Small intestine (tissue), 7 donors: ENCODE measurements around the gene APCDD1. TPM values are rescaled to one million over a fixed set of nuclear protein-coding genes. Genes with fewer than 3 reads are reported as not detected.

Experiments
- DNase-seq, 2 donors: peaks; one replicate each; pipeline versions ENCODE4 v3.0.0 to v3.0.0-alpha.2; 2013
- FAIRE-seq: peaks from 2 replicates; lab custom pipeline; 2012; peaks lifted over from hg19 to GRCh38; lab: Jason Lieb, UNC
- H3K27ac ChIP-seq, 3 donors: one replicate each; pipeline ENCODE4 v1.5.1; 2013; ENCODE audit warnings: low read length in 2 of 3, mild to moderate bottlenecking in 2 of 3, control low read depth in 1 of 3, inconsistent platforms in 1 of 3, low read depth in 1 of 3, moderate library complexity in 1 of 3
- H3K27me3 ChIP-seq, 3 donors: one replicate each; pipeline ENCODE4 v1.6.1; 2013; ENCODE audit warnings: low read length in 3 of 3, inconsistent platforms in 1 of 3; ENCODE audit not compliant: control insufficient read depth in 3 of 3, insufficient read depth in 3 of 3
- H3K36me3 ChIP-seq, 3 donors: one replicate each; pipeline ENCODE4 v1.6.1; 2013; ENCODE audit warnings: low read length in 3 of 3, inconsistent platforms in 1 of 3, low read depth in 1 of 3, mild to moderate bottlenecking in 1 of 3, moderate library complexity in 1 of 3; ENCODE audit not compliant: control insufficient read depth in 3 of 3, insufficient read depth in 2 of 3
- H3K4me1 ChIP-seq, 3 donors: one replicate each; pipeline ENCODE4 v1.6.1; 2013; ENCODE audit warnings: low read length in 2 of 3, inconsistent platforms in 1 of 3, low read depth in 1 of 3, mild to moderate bottlenecking in 1 of 3, moderate library complexity in 1 of 3; ENCODE audit not compliant: control insufficient read depth in 3 of 3, insufficient read depth in 2 of 3
- H3K4me3 ChIP-seq, 3 donors: one replicate each; pipeline ENCODE4 v1.5.1; 2013; ENCODE audit warnings: low read length in 3 of 3, control low read depth in 1 of 3, inconsistent platforms in 1 of 3, low read depth in 1 of 3, mild to moderate bottlenecking in 1 of 3, moderate library complexity in 1 of 3
- H3K9me3 ChIP-seq, 2 donors: one replicate each; pipeline ENCODE4 v1.6.1; 2013; ENCODE audit warnings: low read depth in 1 of 2, low read length in 1 of 2; ENCODE audit not compliant: control insufficient read depth in 2 of 2, insufficient read depth in 1 of 2
- whole genome bisulfite sequencing, 3 donors: extraction: QIAGEN DNeasy Blood & Tissue Kit; methylation state at CpG; one replicate each; pipeline ENCODE4 v1.1.7; 2013; 5-methylcytosine and 5-hydroxymethylcytosine counted together
- polyA plus RNA-seq, 4 donors: library from polyadenylated mRNA; stranded (reverse) in 3 of 4; unstranded in 1 of 4; fragments of 200-250 nt in 3 of 4; fragments of 120-200 nt in 1 of 4; gene quantifications; one replicate each; pipeline versions ENCODE4 v1.2.1 to v1.2.3, GENCODE V29; 2013
- donor health status: healthy with polysubstance abuse.
- donor health status: control.
- donor health status: control.
- donor health status: Bipolar disorder and iron deficiency.
- donor health status: healthy.

APCDD1 gene
- polyA plus RNA-seq, 4 donors, result 0.67 to 21.6 (median 5.0) TPM

GRCh38 chr18:10440884-10441283, 13.6 kb upstream of the APCDD1 start:
- Histone ChIP-seq H3K4me1 (no peaks in the 10 kb centered on the region), H3K27ac (no peak overlapping the region), H3K4me3 (no peak overlapping the region), H3K36me3 (no peaks in the 10 kb centered on the region), H3K9me3 (no peaks in the 10 kb centered on the region), H3K27me3 (peaks cover 0 to 4% (median 0%) of the 10 kb centered on the region in 3 donors)
- FAIRE-seq (no peak), DNase-seq (no peak)
- 79 to 90% (median 89%) methylated on average over 3 of the region's 3 CpGs for WGBS, 3 donors

DNA sequence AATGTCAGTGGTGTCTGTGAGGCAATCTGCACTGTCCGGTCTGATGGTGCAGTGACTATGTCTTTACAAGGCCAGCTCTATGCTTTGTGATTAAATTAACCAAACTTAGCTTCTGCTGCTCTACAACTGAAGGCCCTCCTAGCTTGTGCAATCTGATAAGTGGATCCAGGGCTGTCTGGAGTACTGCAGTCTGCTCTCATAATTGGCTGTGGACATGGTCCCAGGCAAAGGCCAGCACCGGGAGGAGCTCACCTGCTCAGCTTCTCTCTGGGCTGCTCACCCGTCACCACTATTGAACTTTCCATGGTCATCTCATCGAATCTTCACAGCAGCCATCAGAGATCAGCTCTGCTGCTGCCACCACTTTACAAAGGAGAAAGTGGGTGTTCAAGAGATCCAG, 13.0 kb upstream of the APCDD1 start:
- FAIRE-seq (no peak), DNase-seq (no peak)
- WGBS, 3 donors, result 87 to 93% (median 89%) methylated on average over 4 of the region's 4 CpGs
- Histone ChIP-seq H3K4me1 (no peaks in the 10 kb centered on the region), H3K27me3 (peaks cover 0 to 4% (median 0%) of the 10 kb centered on the region in 3 donors), H3K4me3 (no peak overlapping the region), H3K27ac (no peak overlapping the region), H3K9me3 (no peaks in the 10 kb centered on the region), H3K36me3 (no peaks in the 10 kb centered on the region)

DNA sequence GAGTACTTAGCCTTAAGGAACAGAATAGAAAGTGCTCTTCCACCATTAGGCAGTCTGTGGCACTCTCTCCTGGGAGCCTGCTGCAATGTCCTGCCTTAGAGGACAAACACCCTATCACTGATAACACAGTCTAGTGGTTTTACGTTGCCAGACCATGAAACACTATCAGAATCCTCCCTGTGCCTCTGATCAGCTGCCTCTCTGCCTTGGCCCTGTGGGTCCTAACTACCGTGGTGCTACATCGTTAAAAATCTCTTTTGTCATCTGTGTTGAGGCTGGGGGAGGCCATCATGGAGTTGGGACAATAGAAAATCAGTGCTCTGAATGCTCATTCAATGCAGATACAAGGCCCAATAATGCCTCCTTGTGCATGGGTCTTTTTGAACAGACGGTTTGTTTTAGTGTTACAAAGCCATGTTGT, 11.9 kb upstream of the APCDD1 start:
- Histone ChIP-seq H3K27me3 (peaks cover 0 to 4% (median 0%) of the 10 kb centered on the region in 3 donors), H3K27ac (no peak overlapping the region), H3K4me3 (no peak overlapping the region), H3K36me3 (no peaks in the 10 kb centered on the region), H3K9me3 (no peaks in the 10 kb centered on the region), H3K4me1 (no peaks in the 10 kb centered on the region)
- DNase-seq (no peak), FAIRE-seq (no peak)
- WGBS, 3 donors, result 82 to 85% (median 85%) methylated on average over 4 of the region's 4 CpGs

DNA sequence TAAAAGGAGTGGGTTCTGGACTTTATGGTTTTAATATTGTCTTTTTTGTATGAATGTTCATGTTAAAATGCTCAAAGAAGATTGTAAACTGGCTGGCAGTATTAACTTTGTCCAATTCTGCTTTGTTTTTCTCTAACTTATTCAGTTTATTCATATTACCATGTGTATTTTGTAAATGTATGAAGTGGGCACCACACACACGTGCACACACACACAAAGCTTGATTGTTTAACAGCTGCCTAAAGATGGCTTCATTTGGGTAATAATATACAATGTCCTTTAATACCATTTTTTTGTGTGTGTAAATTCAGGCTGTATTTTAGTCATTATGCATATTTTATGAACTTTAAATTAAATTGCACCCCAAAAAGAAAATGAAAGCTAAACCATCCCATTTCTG, 11.4 kb upstream of the APCDD1 start:
- FAIRE-seq (no peak), DNase-seq (no peak)
- 84 to 91% (median 87%) methylated on average over 1 of the region's 1 CpG for WGBS, 3 donors
- Histone ChIP-seq H3K4me1 (no peaks in the 10 kb centered on the region), H3K9me3 (no peaks in the 10 kb centered on the region), H3K27me3 (peaks cover 0 to 4% (median 0%) of the 10 kb centered on the region in 3 donors), H3K36me3 (no peaks in the 10 kb centered on the region), H3K27ac (no peak overlapping the region), H3K4me3 (no peak overlapping the region)

DNA sequence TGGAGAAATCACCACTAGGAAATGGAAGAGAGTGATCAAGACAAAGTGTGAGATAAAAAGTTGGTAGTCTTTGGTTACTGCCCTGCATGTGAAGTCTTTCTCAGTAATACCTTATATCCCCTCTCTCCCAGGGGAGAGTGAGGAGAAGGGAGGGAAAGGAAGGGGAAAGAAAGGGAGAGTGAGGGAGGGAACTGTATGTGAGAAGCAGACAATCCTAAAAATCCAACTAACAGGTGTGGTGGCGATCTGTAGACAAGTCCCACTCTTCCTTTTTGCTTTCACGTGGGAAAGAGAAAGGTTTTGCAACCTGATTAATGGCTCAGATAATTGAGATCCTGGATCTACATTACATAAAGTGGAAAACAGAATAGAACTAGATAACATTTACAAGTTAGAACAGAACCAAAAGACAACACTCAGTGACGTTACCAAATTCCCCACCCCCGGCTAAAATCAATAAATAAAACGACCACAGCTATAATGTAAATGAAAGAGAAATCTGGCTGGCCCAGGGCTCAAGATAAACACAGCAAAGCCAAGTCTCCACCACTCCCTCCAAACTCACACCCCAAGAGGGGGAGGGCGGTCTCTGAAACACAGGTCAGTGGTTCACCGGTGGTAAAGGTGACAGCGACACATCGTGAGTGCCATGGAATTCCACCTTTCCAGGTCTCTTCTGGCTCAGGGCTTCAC, 10.0 kb upstream of the APCDD1 start:
- no peak for DNase-seq
- H3K27ac ChIP-seq, result no peak overlapping the region
- WGBS, 3 donors, result 11 to 40% (median 23%) methylated on average over 9 of the region's 9 CpGs

GRCh38 chr18:10449396-10449795, 5.0 kb upstream of the APCDD1 start:
- no peaks in the 10 kb centered on the region for H3K9me3 ChIP-seq
- WGBS, 3 donors, result 52 to 76% (median 75%) methylated on average over 2 of the region's 2 CpGs
- H3K36me3 ChIP-seq, result no peaks in the 10 kb centered on the region
- no peak for FAIRE-seq
- no peak overlapping the region for H3K27ac ChIP-seq
- peaks cover 0 to 16% (median 2%) of the 10 kb centered on the region in 3 donors for H3K27me3 ChIP-seq
- H3K4me3 ChIP-seq, result no peak overlapping the region
- DNase-seq, result no peak
- H3K4me1 ChIP-seq, result peaks cover 0 to 6% (median 0%) of the 10 kb centered on the region in 3 donors

More for the DNA sequence above, 10.0 kb upstream of the APCDD1 start:
- Histone ChIP-seq H3K4me1 (no peaks in the 10 kb centered on the region), H3K4me3 (no peak overlapping the region), H3K27me3 (peaks cover 0 to 4% (median 0%) of the 10 kb centered on the region in 3 donors), H3K36me3 (no peaks in the 10 kb centered on the region), H3K9me3 (no peaks in the 10 kb centered on the region)
- no peak for FAIRE-seq

- Histone ChIP-seq H3K27ac (no peak overlapping the region), H3K9me3 (no peaks in the 10 kb centered on the region), H3K27me3 (peaks cover 0 to 23% (median 5%) of the 10 kb centered on the region in 3 donors), H3K4me1 (peaks cover 0 to 6% (median 2%) of the 10 kb centered on the region in 3 donors), H3K36me3 (no peaks in the 10 kb centered on the region), H3K4me3 (no peak overlapping the region)
- DNase-seq (no peak), FAIRE-seq (no peak)
- WGBS, 3 donors, result 73 to 83% (median 82%) methylated on average over 2 of the region's 2 CpGs
These were observed 3.4 kb upstream of the APCDD1 start for GRCh38 chr18:10450986-10451385.

GRCh38 chr18:10453261-10453805, 1.1 kb upstream of the APCDD1 start:
- H3K9me3 ChIP-seq, result no peaks in the 10 kb centered on the region
- H3K36me3 ChIP-seq, result no peaks in the 10 kb centered on the region
- H3K4me3 ChIP-seq, result no peak overlapping the region
- peak overlapping the region in 1 of 3 donors; percentile 80 for H3K27ac ChIP-seq
- FAIRE-seq (no peak), DNase-seq (peak in 1 of 2 donors; percentile 6)
- 31 to 50% (median 45%) methylated on average over 11 of the region's 11 CpGs for WGBS, 3 donors
- peaks cover 0 to 31% (median 5%) of the 10 kb centered on the region in 3 donors for H3K27me3 ChIP-seq
- peaks cover 0 to 6% (median 4%) of the 10 kb centered on the region in 3 donors for H3K4me1 ChIP-seq
